ENCODE measurements around the gene RDX.

Gene RDX

GRCh38 chr11:110314366-110315095, 18.1 kb upstream of the RDX start:
- Histone ChIP-seq H3K27ac (ENCODE audit: low read depth, low read length, poor library complexity, severe bottlenecking) (no peak overlapping the region), H3K36me3 (ENCODE audit: insufficient read depth, low read length) (no peaks in the 10 kb centered on the region), H3K9ac (ENCODE audit: low read length) (no peak overlapping the region), H3K4me2 (ENCODE audit: low read length) (no peak overlapping the region), H3K27me3 (ENCODE audit: insufficient read depth, low read length) (no peaks in the 10 kb centered on the region), H3K9me3 (ENCODE audit: low read length) (no peaks in the 10 kb centered on the region), H4K20me1 (ENCODE audit: insufficient read depth, low read length) (no peaks in the 10 kb centered on the region), H3K4me1 (ENCODE audit: insufficient read depth, low read length, severe bottlenecking) (peaks cover 17% of the 10 kb centered on the region), H3K9me2 (ENCODE audit: low read depth, low read length) (no peaks in the 10 kb centered on the region; the same call in 1 of the 2 replicates), H3K79me2 (ENCODE audit: insufficient read depth, low read length) (no peaks in the 10 kb centered on the region), H3F3A (ENCODE audit: insufficient read depth, low read length) (no peaks in the 10 kb centered on the region), H3K4me3 (ENCODE audit: low read depth, low read length, poor library complexity, severe bottlenecking) (no peak overlapping the region), H2AFZ (ENCODE audit: low read length) (no peak overlapping the region)
- TF ChIP-seq CTCF (IDR thresholded peaks at IDR 0.05; ENCODE audit: low read length) (no peak; the same call in 1 of the 2 replicates), EZH2 (IDR thresholded peaks at IDR 0.05; ENCODE audit: borderline replicate concordance, low read length) (no peak)

- no peaks in the 10 kb centered on the region for H3K79me2 ChIP-seq (ENCODE audit: insufficient read depth, low read length)
- H2AFZ ChIP-seq (ENCODE audit: low read length): no peak overlapping the region; the same call in 1 of the 2 replicates
- peaks cover 14% of the 10 kb centered on the region for H3K4me1 ChIP-seq (ENCODE audit: insufficient read depth, low read length, severe bottlenecking)
- H3K4me2 ChIP-seq (ENCODE audit: low read length): no peak overlapping the region
- no peaks in the 10 kb centered on the region for H4K20me1 ChIP-seq (ENCODE audit: insufficient read depth, low read length)
- TF ChIP-seq EZH2 (IDR thresholded peaks at IDR 0.05; ENCODE audit: borderline replicate concordance, low read length) (no peak), CTCF (IDR thresholded peaks at IDR 0.05; ENCODE audit: low read length) (no peak)
- no peaks in the 10 kb centered on the region for H3K27me3 ChIP-seq (ENCODE audit: insufficient read depth, low read length)
- H3K9me2 ChIP-seq (ENCODE audit: low read depth, low read length): no peaks in the 10 kb centered on the region; the same call in 1 of the 2 replicates
- no peak overlapping the region for H3K9ac ChIP-seq (ENCODE audit: low read length)
- no peak overlapping the region for H3K27ac ChIP-seq (ENCODE audit: low read depth, low read length, poor library complexity, severe bottlenecking)
- no peaks in the 10 kb centered on the region for H3K9me3 ChIP-seq (ENCODE audit: low read length)
- no peaks in the 10 kb centered on the region for H3F3A ChIP-seq (ENCODE audit: insufficient read depth, low read length)
- no peaks in the 10 kb centered on the region for H3K36me3 ChIP-seq (ENCODE audit: insufficient read depth, low read length)
- H3K4me3 ChIP-seq (ENCODE audit: low read depth, low read length, poor library complexity, severe bottlenecking): no peak overlapping the region
These were observed 16.3 kb upstream of the RDX start for GRCh38 chr11:110312670-110313069.

GRCh38 chr11:110311783-110312579, 15.6 kb upstream of the RDX start:
- no peak overlapping the region for H3K4me2 ChIP-seq (ENCODE audit: low read length)
- H3F3A ChIP-seq (ENCODE audit: insufficient read depth, low read length): no peaks in the 10 kb centered on the region
- no peaks in the 10 kb centered on the region for H3K79me2 ChIP-seq (ENCODE audit: insufficient read depth, low read length)
- no peak overlapping the region for H3K4me3 ChIP-seq (ENCODE audit: low read depth, low read length, poor library complexity, severe bottlenecking)
- no peak for TF ChIP-seq CTCF (IDR thresholded peaks at IDR 0.05; ENCODE audit: low read length)
- no peak for TF ChIP-seq EZH2 (IDR thresholded peaks at IDR 0.05; ENCODE audit: borderline replicate concordance, low read length)
- no peak overlapping the region for H3K27ac ChIP-seq (ENCODE audit: low read depth, low read length, poor library complexity, severe bottlenecking)
- H3K9me2 ChIP-seq (ENCODE audit: low read depth, low read length): no peaks in the 10 kb centered on the region; the same call in 1 of the 2 replicates
- no peak overlapping the region for H3K9ac ChIP-seq (ENCODE audit: low read length)
- no peaks in the 10 kb centered on the region for H3K36me3 ChIP-seq (ENCODE audit: insufficient read depth, low read length)
- H3K4me1 ChIP-seq (ENCODE audit: insufficient read depth, low read length, severe bottlenecking): peaks cover 9% of the 10 kb centered on the region
- H2AFZ ChIP-seq (ENCODE audit: low read length): peak overlapping the region; percentile 7; the same call in 1 of the 2 replicates
- H3K27me3 ChIP-seq (ENCODE audit: insufficient read depth, low read length): no peaks in the 10 kb centered on the region
- no peaks in the 10 kb centered on the region for H4K20me1 ChIP-seq (ENCODE audit: insufficient read depth, low read length)
- no peaks in the 10 kb centered on the region for H3K9me3 ChIP-seq (ENCODE audit: low read length)

Measured in OCI-LY1 (cell line).